ENCODE data around the gene UBL3.

UBL3 gene

GRCh38 chr13:29817604-29818378, 32.6 kb downstream of the UBL3 start:
- Histone ChIP-seq H3K27me3 (ENCODE audit: control insufficient read depth, insufficient read depth, low read length) (no peaks in the 10 kb centered on the region), H3K4me3 (ENCODE audit: low read length) (no peak overlapping the region), H3K36me3 (ENCODE audit: control insufficient read depth, insufficient read depth, low read length) (no peaks in the 10 kb centered on the region), H3K9me3 (ENCODE audit: control insufficient read depth, insufficient read depth, low read length) (no peaks in the 10 kb centered on the region), H3K27ac (ENCODE audit: low read length) (no peak overlapping the region), H3K4me1 (ENCODE audit: control insufficient read depth, insufficient read depth, low read length) (no peaks in the 10 kb centered on the region)
- no CpG with 5 or more reads among the region's 3 CpGs for WGBS (ENCODE audit: insufficient coverage, insufficient read length)
- no peak for DNase-seq (ENCODE audit: low read depth, low spot score)

- Histone ChIP-seq H3K4me3 (ENCODE audit: low read length) (no peak overlapping the region), H3K27ac (ENCODE audit: low read length) (no peak overlapping the region)
- DNase-seq (ENCODE audit: low read depth, low spot score) = no peak
These were observed 33.7 kb downstream of the UBL3 start for GRCh38 chr13:29816715-29817114.

GRCh38 chr13:29815336-29815735, 35.1 kb downstream of the UBL3 start:
- no peaks in the 10 kb centered on the region for H3K27me3 ChIP-seq (ENCODE audit: control insufficient read depth, insufficient read depth, low read length)
- no peak overlapping the region for H3K4me3 ChIP-seq (ENCODE audit: low read length)
- H3K36me3 ChIP-seq (ENCODE audit: control insufficient read depth, insufficient read depth, low read length) = no peaks in the 10 kb centered on the region
- H3K4me1 ChIP-seq (ENCODE audit: control insufficient read depth, insufficient read depth, low read length) = no peaks in the 10 kb centered on the region
- DNase-seq (ENCODE audit: low read depth, low spot score) = no peak
- H3K9me3 ChIP-seq (ENCODE audit: control insufficient read depth, insufficient read depth, low read length) = no peaks in the 10 kb centered on the region
- no peak overlapping the region for H3K27ac ChIP-seq (ENCODE audit: low read length)

More at GRCh38 chr13:29816715-29817114, 33.7 kb downstream of the UBL3 start:
- no peaks in the 10 kb centered on the region for H3K9me3 ChIP-seq (ENCODE audit: control insufficient read depth, insufficient read depth, low read length)
- no CpG with 5 or more reads among the region's 2 CpGs for WGBS (ENCODE audit: insufficient coverage, insufficient read length)
- no peaks in the 10 kb centered on the region for H3K27me3 ChIP-seq (ENCODE audit: control insufficient read depth, insufficient read depth, low read length)
- H3K4me1 ChIP-seq (ENCODE audit: control insufficient read depth, insufficient read depth, low read length) = no peaks in the 10 kb centered on the region
- H3K36me3 ChIP-seq (ENCODE audit: control insufficient read depth, insufficient read depth, low read length) = no peaks in the 10 kb centered on the region

GRCh38 chr13:29810898-29811297, 39.5 kb downstream of the UBL3 start:
- no CpG with 5 or more reads among the region's 4 CpGs for WGBS (ENCODE audit: insufficient coverage, insufficient read length)
- Histone ChIP-seq H3K27me3 (ENCODE audit: control insufficient read depth, insufficient read depth, low read length) (no peaks in the 10 kb centered on the region), H3K4me3 (ENCODE audit: low read length) (no peak overlapping the region), H3K4me1 (ENCODE audit: control insufficient read depth, insufficient read depth, low read length) (no peaks in the 10 kb centered on the region), H3K36me3 (ENCODE audit: control insufficient read depth, insufficient read depth, low read length) (no peaks in the 10 kb centered on the region), H3K27ac (ENCODE audit: low read length) (no peak overlapping the region), H3K9me3 (ENCODE audit: control insufficient read depth, insufficient read depth, low read length) (no peaks in the 10 kb centered on the region)
- no peak for DNase-seq (ENCODE audit: low read depth, low spot score)

GRCh38 chr13:29810145-29810742, 40.2 kb downstream of the UBL3 start:
- no peaks in the 10 kb centered on the region for H3K36me3 ChIP-seq (ENCODE audit: control insufficient read depth, insufficient read depth, low read length)
- 100% methylated on average over 1 of the region's 2 CpGs for WGBS (ENCODE audit: insufficient coverage, insufficient read length)
- H3K27me3 ChIP-seq (ENCODE audit: control insufficient read depth, insufficient read depth, low read length) = no peaks in the 10 kb centered on the region
- no peak overlapping the region for H3K4me3 ChIP-seq (ENCODE audit: low read length)
- DNase-seq (ENCODE audit: low read depth, low spot score) = no peak
- H3K9me3 ChIP-seq (ENCODE audit: control insufficient read depth, insufficient read depth, low read length) = no peaks in the 10 kb centered on the region
- H3K4me1 ChIP-seq (ENCODE audit: control insufficient read depth, insufficient read depth, low read length) = no peaks in the 10 kb centered on the region
- no peak overlapping the region for H3K27ac ChIP-seq (ENCODE audit: low read length)

GRCh38 chr13:29808264-29808663, 42.2 kb downstream of the UBL3 start:
- no peaks in the 10 kb centered on the region for H3K27me3 ChIP-seq (ENCODE audit: control insufficient read depth, insufficient read depth, low read length)
- H3K27ac ChIP-seq (ENCODE audit: low read length) = no peak overlapping the region
- no peak overlapping the region for H3K4me3 ChIP-seq (ENCODE audit: low read length)
- no peaks in the 10 kb centered on the region for H3K9me3 ChIP-seq (ENCODE audit: control insufficient read depth, insufficient read depth, low read length)
- no peaks in the 10 kb centered on the region for H3K36me3 ChIP-seq (ENCODE audit: control insufficient read depth, insufficient read depth, low read length)
- H3K4me1 ChIP-seq (ENCODE audit: control insufficient read depth, insufficient read depth, low read length) = no peaks in the 10 kb centered on the region
- DNase-seq (ENCODE audit: low read depth, low spot score) = no peak

- no peaks in the 10 kb centered on the region for H3K27me3 ChIP-seq (ENCODE audit: control insufficient read depth, insufficient read depth, low read length)
- DNase-seq (ENCODE audit: low read depth, low spot score) = no peak
- H3K36me3 ChIP-seq (ENCODE audit: control insufficient read depth, insufficient read depth, low read length) = no peaks in the 10 kb centered on the region
- WGBS (ENCODE audit: insufficient coverage, insufficient read length) = no CpG with 5 or more reads among the region's 7 CpGs
- no peak overlapping the region for H3K4me3 ChIP-seq (ENCODE audit: low read length)
- H3K4me1 ChIP-seq (ENCODE audit: control insufficient read depth, insufficient read depth, low read length) = peaks cover 4% of the 10 kb centered on the region
- no peaks in the 10 kb centered on the region for H3K9me3 ChIP-seq (ENCODE audit: control insufficient read depth, insufficient read depth, low read length)
- no peak overlapping the region for H3K27ac ChIP-seq (ENCODE audit: low read length)
These were observed 44.1 kb downstream of the UBL3 start for GRCh38 chr13:29805994-29806979.

GRCh38 chr13:29803221-29803620, 47.2 kb downstream of the UBL3 start:
- no peaks in the 10 kb centered on the region for H3K27me3 ChIP-seq (ENCODE audit: control insufficient read depth, insufficient read depth, low read length)
- DNase-seq (ENCODE audit: low read depth, low spot score) = no peak
- H3K9me3 ChIP-seq (ENCODE audit: control insufficient read depth, insufficient read depth, low read length) = no peaks in the 10 kb centered on the region
- no peak overlapping the region for H3K27ac ChIP-seq (ENCODE audit: low read length)
- no peaks in the 10 kb centered on the region for H3K36me3 ChIP-seq (ENCODE audit: control insufficient read depth, insufficient read depth, low read length)
- no CpG with 5 or more reads among the region's 3 CpGs for WGBS (ENCODE audit: insufficient coverage, insufficient read length)
- no peak overlapping the region for H3K4me3 ChIP-seq (ENCODE audit: low read length)
- peaks cover 7% of the 10 kb centered on the region for H3K4me1 ChIP-seq (ENCODE audit: control insufficient read depth, insufficient read depth, low read length)

- Histone ChIP-seq H3K36me3 (ENCODE audit: control insufficient read depth, insufficient read depth, low read length) (no peaks in the 10 kb centered on the region), H3K4me3 (ENCODE audit: low read length) (no peak overlapping the region), H3K4me1 (ENCODE audit: control insufficient read depth, insufficient read depth, low read length) (peaks cover 7% of the 10 kb centered on the region), H3K27me3 (ENCODE audit: control insufficient read depth, insufficient read depth, low read length) (no peaks in the 10 kb centered on the region), H3K9me3 (ENCODE audit: control insufficient read depth, insufficient read depth, low read length) (no peaks in the 10 kb centered on the region), H3K27ac (ENCODE audit: low read length) (no peak overlapping the region)
- no CpG with 5 or more reads among the region's 1 CpG for WGBS (ENCODE audit: insufficient coverage, insufficient read length)
- DNase-seq (ENCODE audit: low read depth, low spot score) = no peak
These were observed 47.8 kb downstream of the UBL3 start for GRCh38 chr13:29802621-29803020.

GRCh38 chr13:29801737-29802305, 48.6 kb downstream of the UBL3 start:
- DNase-seq (ENCODE audit: low read depth, low spot score) = no peak
- no CpG with 5 or more reads among the region's 4 CpGs for WGBS (ENCODE audit: insufficient coverage, insufficient read length)
- no peak overlapping the region for H3K27ac ChIP-seq (ENCODE audit: low read length)
- no peaks in the 10 kb centered on the region for H3K36me3 ChIP-seq (ENCODE audit: control insufficient read depth, insufficient read depth, low read length)
- no peaks in the 10 kb centered on the region for H3K9me3 ChIP-seq (ENCODE audit: control insufficient read depth, insufficient read depth, low read length)
- no peaks in the 10 kb centered on the region for H3K27me3 ChIP-seq (ENCODE audit: control insufficient read depth, insufficient read depth, low read length)
- H3K4me1 ChIP-seq (ENCODE audit: control insufficient read depth, insufficient read depth, low read length) = peaks cover 7% of the 10 kb centered on the region
- no peak overlapping the region for H3K4me3 ChIP-seq (ENCODE audit: low read length)

Measured in iPS DF 6.9 (cell line).